HepG2 (cell line): ENCODE results near the gene GRK5. TPM values are rescaled to one million over a fixed set of nuclear protein-coding genes. Genes with fewer than 3 reads are reported as not detected.

Source experiments
- ATF7 ChIP-seq, 2 experiments: fragments of 450-650 bp in 1 of 2; sonication (generic) in 1 of 2; formaldehyde crosslinking in 1 of 2; IDR thresholded peaks; 2 replicates each; pipeline versions ENCODE4 v1.4.0 to v1.6.1; 2016 to 2020; ENCODE audit warnings: antibody characterized with exemption in 1 of 2, mild to moderate bottlenecking in 1 of 2, missing genetic modification reagents in 1 of 2
- DPF2 ChIP-seq: sonication (generic); formaldehyde crosslinking; IDR thresholded peaks from 2 replicates; pipeline ENCODE4 v1.4.0; 2020; ENCODE audit warnings: mild to moderate bottlenecking, low read depth, missing genetic modification reagents, borderline replicate concordance
- EP300 ChIP-seq, 3 experiments: sonication (generic) in 1 of 3; formaldehyde crosslinking in 1 of 3; IDR thresholded peaks; 2 replicates each; pipeline versions ENCODE4 v1.5.1 to v1.6.1; 2011 to 2020; ENCODE audit warnings: low read depth in 2 of 3, low read length in 2 of 3, borderline replicate concordance in 1 of 3, improper control_type of control experiment in 1 of 3, mild to moderate bottlenecking in 1 of 3, missing genetic modification reagents in 1 of 3, moderate library complexity in 1 of 3
- GMEB2 ChIP-seq: IDR thresholded peaks from 2 replicates; pipeline ENCODE4 v1.6.1; 2016; ENCODE audit warnings: missing biosample characterization, missing genetic modification reagents, low read depth
- HBP1 ChIP-seq: IDR thresholded peaks from 2 replicates; pipeline ENCODE4 v1.6.1; 2016; ENCODE audit warnings: low read depth, control low read depth
- KDM6A ChIP-seq: IDR thresholded peaks from 2 replicates; pipeline ENCODE4 v1.6.1; 2016; ENCODE audit warnings: low read depth
- KLF11 ChIP-seq: IDR thresholded peaks from 2 replicates; pipeline ENCODE4 v1.6.1; 2016; ENCODE audit warnings: missing compliant biosample characterization
- NONO ChIP-seq, 2 experiments: fragments of 450-650 bp in 1 of 2; sonication (generic) in 1 of 2; formaldehyde crosslinking in 1 of 2; IDR thresholded peaks in 1 of 2; conservative IDR thresholded peaks in 1 of 2; 2 replicates each; pipeline versions ENCODE4 v1.6.1 to v1.8.0; 2017 to 2022; ENCODE audit warnings: mild to moderate bottlenecking in 1 of 2, missing genetic modification reagents in 1 of 2, moderate library complexity in 1 of 2
- NRL ChIP-seq: sonication (generic); formaldehyde crosslinking; IDR thresholded peaks from 2 replicates; pipeline ENCODE4 v1.5.0; 2020; ENCODE audit warnings: missing genetic modification reagents, mild to moderate bottlenecking, moderate library complexity, borderline replicate concordance
- RARA ChIP-seq: IDR thresholded peaks from 2 replicates; pipeline ENCODE4 v1.6.1; 2016; ENCODE audit warnings: missing genetic modification reagents, missing compliant biosample characterization
- ZBTB43 ChIP-seq: sonication (generic); formaldehyde crosslinking; conservative IDR thresholded peaks from 2 replicates; pipeline ENCODE4 v1.4.0; 2020; ENCODE audit warnings: missing genetic modification reagents
- ZNF317 ChIP-seq: sonication (generic); formaldehyde crosslinking; IDR thresholded peaks from 2 replicates; pipeline ENCODE4 v1.5.0; 2020; ENCODE audit warnings: mild to moderate bottlenecking, missing genetic modification reagents
- ZNF552 ChIP-seq: sonication (generic); formaldehyde crosslinking; IDR thresholded peaks from 2 replicates; pipeline ENCODE4 v1.9.0; 2022; ENCODE audit warnings: missing genetic modification reagents, mild to moderate bottlenecking, borderline replicate concordance
- polyA plus RNA-seq, 8 experiments: library from polyadenylated mRNA; depleted of rRNA in 3 of 8; stranded (reverse) in 7 of 8; unstranded in 1 of 8; fragments of >200 nt; fragmentation: Illumina TruSeq in 4 of 8; extraction: Trizol in 4 of 8; gene quantifications; 2 replicates each; pipeline versions ENCODE4 v1.2.1 to v1.2.3, GENCODE V29; 2011 to 2016; ENCODE audit warnings: low read depth in 4 of 8, missing spikeins in 1 of 8, mixed read lengths in 1 of 8; ENCODE audit not compliant: insufficient read depth in 1 of 8
- total RNA-seq, 5 experiments: library from RNA; depleted of rRNA; stranded (reverse); fragments of >200 nt; fragmentation: Illumina TruSeq; extraction: Trizol; gene quantifications; 2 replicates each; pipeline ENCODE4 v1.2.3, GENCODE V29; 2016; ENCODE audit warnings: low read depth in 1 of 5
- TF ChIP-seq, protein P1 (sequence below): sonication (generic); formaldehyde crosslinking; IDR thresholded peaks from 2 replicates; pipeline ENCODE4 v1.4.0; 2020; ENCODE audit warnings: low read depth, mild to moderate bottlenecking, missing genetic modification reagents
- TF ChIP-seq, protein P2 (sequence below): sonication (generic); formaldehyde crosslinking; IDR thresholded peaks from 2 replicates; pipeline ENCODE4 v1.4.0; 2020; ENCODE audit warnings: missing genetic modification reagents
- TF ChIP-seq, protein P3 (sequence below): sonication (generic); formaldehyde crosslinking; IDR thresholded peaks from 2 replicates; pipeline ENCODE4 v1.5.0; 2020; ENCODE audit warnings: missing genetic modification reagents

Gene GRK5
- total and polyA plus RNA-seq, 2 of the 13 experiments (the other 11 are each of a cell fraction or from before 2014, with no cell fraction given), result 10.4 to 12.6 TPM

GRCh38 chr10:119252470-119253151, 45.2 kb downstream of the GRK5 start (continued):
- peak in 1 of 2 experiments; percentile 22; a peak in 1 of 4 replicates for TF ChIP-seq EP300 (IDR thresholded peaks at IDR 0.05; ENCODE audit: low read depth in 2 of 2, low read length in 2 of 2)
- TF ChIP-seq EP300 (CRISPR knock-in tag; IDR thresholded peaks at IDR 0.05; ENCODE audit: borderline replicate concordance), result peak; percentile 10; the same call in 1 of the 2 replicates
- TF ChIP-seq ATF7 (IDR thresholded peaks at IDR 0.05), result no peak
- TF ChIP-seq ATF7 (CRISPR knock-in tag; IDR thresholded peaks at IDR 0.05), result no peak
- TF ChIP-seq, protein P1, sequence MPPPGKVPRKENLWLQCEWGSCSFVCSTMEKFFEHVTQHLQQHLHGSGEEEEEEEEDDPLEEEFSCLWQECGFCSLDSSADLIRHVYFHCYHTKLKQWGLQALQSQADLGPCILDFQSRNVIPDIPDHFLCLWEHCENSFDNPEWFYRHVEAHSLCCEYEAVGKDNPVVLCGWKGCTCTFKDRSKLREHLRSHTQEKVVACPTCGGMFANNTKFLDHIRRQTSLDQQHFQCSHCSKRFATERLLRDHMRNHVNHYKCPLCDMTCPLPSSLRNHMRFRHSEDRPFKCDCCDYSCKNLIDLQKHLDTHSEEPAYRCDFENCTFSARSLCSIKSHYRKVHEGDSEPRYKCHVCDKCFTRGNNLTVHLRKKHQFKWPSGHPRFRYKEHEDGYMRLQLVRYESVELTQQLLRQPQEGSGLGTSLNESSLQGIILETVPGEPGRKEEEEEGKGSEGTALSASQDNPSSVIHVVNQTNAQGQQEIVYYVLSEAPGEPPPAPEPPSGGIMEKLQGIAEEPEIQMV (CRISPR knock-in tag), result 0 out of 2 replicates have a peak, but pooled peaks have one; percentile 0
- TF ChIP-seq, protein P2, sequence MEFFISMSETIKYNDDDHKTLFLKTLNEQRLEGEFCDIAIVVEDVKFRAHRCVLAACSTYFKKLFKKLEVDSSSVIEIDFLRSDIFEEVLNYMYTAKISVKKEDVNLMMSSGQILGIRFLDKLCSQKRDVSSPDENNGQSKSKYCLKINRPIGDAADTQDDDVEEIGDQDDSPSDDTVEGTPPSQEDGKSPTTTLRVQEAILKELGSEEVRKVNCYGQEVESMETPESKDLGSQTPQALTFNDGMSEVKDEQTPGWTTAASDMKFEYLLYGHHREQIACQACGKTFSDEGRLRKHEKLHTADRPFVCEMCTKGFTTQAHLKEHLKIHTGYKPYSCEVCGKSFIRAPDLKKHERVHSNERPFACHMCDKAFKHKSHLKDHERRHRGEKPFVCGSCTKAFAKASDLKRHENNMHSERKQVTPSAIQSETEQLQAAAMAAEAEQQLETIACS (CRISPR knock-in tag), result no peak
- peak; percentile 34; the same call in 1 of the 2 replicates for TF ChIP-seq ZNF317 (CRISPR knock-in tag)
- no peak for TF ChIP-seq ZNF552
- 0 out of 2 replicates have a peak, but pooled peaks have one; percentile 7 for TF ChIP-seq ZBTB43 (CRISPR knock-in tag)
- no peak for TF ChIP-seq GMEB2 (CRISPR knock-in tag)
- peak; percentile 74 for TF ChIP-seq RARA (CRISPR knock-in tag)
- no peak for TF ChIP-seq DPF2 (CRISPR knock-in tag)
- TF ChIP-seq KLF11 (CRISPR knock-in tag), result 0 out of 2 replicates have a peak, but pooled peaks have one; percentile 13
- no peak for TF ChIP-seq NONO (IDR thresholded peaks at IDR 0.05)
- TF ChIP-seq NONO (CRISPR knock-in tag; conservative IDR thresholded peaks at IDR 0.05), result 0 out of 2 replicates have a peak, but pooled peaks have one; percentile 21
- TF ChIP-seq, protein P3, sequence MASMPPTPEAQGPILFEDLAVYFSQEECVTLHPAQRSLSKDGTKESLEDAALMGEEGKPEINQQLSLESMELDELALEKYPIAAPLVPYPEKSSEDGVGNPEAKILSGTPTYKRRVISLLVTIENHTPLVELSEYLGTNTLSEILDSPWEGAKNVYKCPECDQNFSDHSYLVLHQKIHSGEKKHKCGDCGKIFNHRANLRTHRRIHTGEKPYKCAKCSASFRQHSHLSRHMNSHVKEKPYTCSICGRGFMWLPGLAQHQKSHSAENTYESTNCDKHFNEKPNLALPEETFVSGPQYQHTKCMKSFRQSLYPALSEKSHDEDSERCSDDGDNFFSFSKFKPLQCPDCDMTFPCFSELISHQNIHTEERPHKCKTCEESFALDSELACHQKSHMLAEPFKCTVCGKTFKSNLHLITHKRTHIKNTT, result no peak
- no peak for TF ChIP-seq NRL (CRISPR knock-in tag)
- 0 out of 2 replicates have a peak, but pooled peaks have one; percentile 6 for TF ChIP-seq KDM6A
- 0 out of 2 replicates have a peak, but pooled peaks have one; percentile 23 for TF ChIP-seq HBP1 (CRISPR knock-in tag)
